Measurements from ENCODE around the gene CEACAM21. TPM values are rescaled to one million over a fixed set of nuclear protein-coding genes. Genes with fewer than 3 reads are reported as not detected.

Gene CEACAM21
- total and polyA plus RNA-seq, 8 donors = 0.63 to 6.1 (median 2.0) TPM; not detected in 5

DNA sequence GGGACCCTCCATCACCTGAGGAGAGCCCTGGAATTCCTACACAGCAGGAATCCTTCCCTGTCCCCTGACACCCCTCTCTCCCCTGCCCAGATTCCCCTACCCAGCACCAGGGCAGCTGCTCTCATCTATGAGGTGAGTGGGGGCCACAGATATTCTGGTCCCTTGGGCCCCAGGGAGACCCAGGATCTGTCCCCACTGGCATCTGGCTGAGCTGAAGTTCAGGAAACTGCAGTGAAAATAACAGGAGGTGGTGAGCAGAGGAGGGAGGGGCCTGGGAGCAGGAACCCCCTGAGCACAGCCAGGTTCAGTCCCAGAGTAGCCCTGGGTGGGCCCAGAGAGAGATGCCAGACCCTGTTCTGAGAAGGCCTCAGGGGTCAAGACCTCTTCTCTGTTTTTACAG, 10.1 kb downstream of the CEACAM21 start:
- Histone ChIP-seq H3K9me3 (peaks cover 0 to 28% (median 17%) of the 10 kb centered on the region in 4 donors), H3K4me1 (no peaks in the 10 kb centered on the region), H3K27me3 (peaks cover 0 to 27% (median 0%) of the 10 kb centered on the region in 3 donors), H3K27ac (no peak overlapping the region), H3K36me3 (peaks cover 0 to 9% (median 4%) of the 10 kb centered on the region in 4 donors), H3K4me3 (no peak overlapping the region)
- intact Hi-C loops (cut with DNase I; ENCODE audit: low total_unique reads) = no loop called here
- no peak for DNase-seq
- no peak for TF ChIP-seq CTCF (IDR thresholded peaks at IDR 0.05)
- no peak for TF ChIP-seq EP300 (IDR thresholded peaks at IDR 0.05)
- no peak for TF ChIP-seq POLR2A (IDR thresholded peaks at IDR 0.05)
- no peak for TF ChIP-seq POLR2AphosphoS5 (IDR thresholded peaks at IDR 0.05)

- DNase-seq = no peak
- TF ChIP-seq CTCF (IDR thresholded peaks at IDR 0.05) (no peak), POLR2AphosphoS5 (IDR thresholded peaks at IDR 0.05) (no peak), EP300 (IDR thresholded peaks at IDR 0.05) (no peak), POLR2A (IDR thresholded peaks at IDR 0.05) (no peak)
- WGBS, 5 donors = 58 to 67% (median 61%) methylated on average over 8 to 9 of the region's 9 CpGs
- peaks cover 0 to 9% (median 2%) of the 10 kb centered on the region in 4 donors for H3K36me3 ChIP-seq
- peaks cover 0 to 34% (median 0%) of the 10 kb centered on the region in 3 donors for H3K27me3 ChIP-seq
- H3K9me3 ChIP-seq = peaks cover 0 to 16% (median 8%) of the 10 kb centered on the region in 4 donors
- intact Hi-C loops (cut with DNase I; ENCODE audit: low total_unique reads) = no loop called here
- no peaks in the 10 kb centered on the region for H3K4me1 ChIP-seq
- H3K27ac ChIP-seq = no peak overlapping the region
- no peak overlapping the region for H3K4me3 ChIP-seq
These were observed 11.3 kb downstream of the CEACAM21 start for GRCh38 chr19:41587101-41587837.

DNA sequence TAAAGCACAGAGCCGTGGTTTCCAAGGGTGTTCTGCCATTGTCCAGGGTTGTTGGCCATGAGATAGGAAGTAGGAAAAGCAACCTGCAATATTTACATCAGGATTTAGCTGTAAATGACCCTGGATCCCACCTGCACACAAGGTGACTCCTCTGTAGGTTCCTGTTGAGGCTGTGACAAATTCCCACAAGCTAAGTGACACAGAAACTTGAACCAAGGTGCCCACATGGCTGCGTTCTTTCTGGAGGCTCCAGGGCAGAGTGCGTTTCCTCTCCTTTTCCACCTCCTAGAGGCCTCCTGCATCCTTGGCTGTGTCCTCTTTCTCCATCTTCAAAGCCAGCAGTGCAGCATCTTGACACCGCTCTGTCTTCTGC, 11.9 kb downstream of the CEACAM21 start:
- H3K4me3 ChIP-seq = no peak overlapping the region
- H3K9me3 ChIP-seq = peaks cover 0 to 11% (median 3%) of the 10 kb centered on the region in 4 donors
- 50 to 76% (median 67%) methylated on average over 4 of the region's 4 CpGs for WGBS, 5 donors
- H3K27me3 ChIP-seq = peaks cover 0 to 37% (median 0%) of the 10 kb centered on the region in 3 donors
- peaks cover 0 to 9% (median 0%) of the 10 kb centered on the region in 4 donors for H3K36me3 ChIP-seq
- intact Hi-C loops (cut with DNase I; ENCODE audit: low total_unique reads) = no loop called here
- no peak overlapping the region for H3K27ac ChIP-seq
- no peak for TF ChIP-seq POLR2A (IDR thresholded peaks at IDR 0.05)
- no peak for TF ChIP-seq POLR2AphosphoS5 (IDR thresholded peaks at IDR 0.05)
- no peak for TF ChIP-seq EP300 (IDR thresholded peaks at IDR 0.05)
- no peak for TF ChIP-seq CTCF (IDR thresholded peaks at IDR 0.05)
- no peaks in the 10 kb centered on the region for H3K4me1 ChIP-seq
- DNase-seq = no peak

DNA sequence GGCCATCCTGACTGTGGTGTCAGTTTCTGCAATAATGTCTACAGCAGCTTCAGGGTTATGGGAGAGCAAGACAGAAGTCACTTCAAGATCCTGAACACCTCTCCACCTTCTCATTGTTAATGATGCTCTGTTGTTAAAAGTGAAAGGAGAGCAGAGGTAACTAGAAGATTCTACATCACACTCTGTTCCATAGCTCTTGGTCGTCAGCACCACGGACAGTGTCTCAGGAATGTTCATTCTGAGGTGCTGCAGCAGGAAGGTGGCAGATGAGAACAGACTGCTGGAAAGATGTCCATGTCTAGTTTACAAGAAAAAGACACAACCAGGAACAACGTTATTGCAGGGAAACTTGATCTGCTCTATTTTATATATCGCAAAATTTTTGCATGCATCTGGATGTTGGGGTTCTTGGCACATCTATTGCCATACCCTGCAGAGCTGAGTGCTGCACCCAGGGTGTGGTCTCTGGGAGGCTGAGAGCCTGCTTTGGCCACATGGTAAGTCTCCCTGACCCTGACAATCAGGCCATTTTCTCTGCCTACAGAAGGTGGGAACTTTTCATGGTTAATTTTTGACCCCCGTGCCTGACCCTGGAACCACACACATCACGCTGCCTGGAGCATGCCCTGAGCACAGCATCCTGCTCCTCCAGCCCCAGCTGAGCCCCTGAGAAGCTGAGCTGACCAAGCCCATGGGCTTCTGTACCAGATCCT, 12.7 kb downstream of the CEACAM21 start:
- DNase-seq = peak in 1 of 2 donors; percentile 70
- TF ChIP-seq CTCF (IDR thresholded peaks at IDR 0.05) = no peak
- no peak for TF ChIP-seq EP300 (IDR thresholded peaks at IDR 0.05)
- TF ChIP-seq POLR2AphosphoS5 (IDR thresholded peaks at IDR 0.05) = no peak
- TF ChIP-seq POLR2A (IDR thresholded peaks at IDR 0.05) = no peak
- intact Hi-C loops (cut with DNase I; ENCODE audit: low total_unique reads) = no loop called here
- Histone ChIP-seq H3K9me3 (peaks cover 0 to 10% (median under 1%) of the 10 kb centered on the region in 4 donors), H3K36me3 (peaks cover 0 to 9% (median 0%) of the 10 kb centered on the region in 4 donors), H3K27me3 (peaks cover 0 to 37% (median 0%) of the 10 kb centered on the region in 3 donors), H3K27ac (no peak overlapping the region), H3K4me3 (no peak overlapping the region), H3K4me1 (no peaks in the 10 kb centered on the region)
- WGBS, 5 donors = 27 to 40% (median 33%) methylated on average over 6 of the region's 6 CpGs
